HepG2 (cell line): ENCODE data around the gene NISCH. TPM values are rescaled to one million over a fixed set of nuclear protein-coding genes. Genes with fewer than 3 reads are reported as not detected.

Experiments
- ATAC-seq: fragments of 200-7000 bp; cut with Tn5 transposase; 3 replicates; pipeline ENCODE4 v1.9.1; 2020; ENCODE audit warnings: mild to moderate bottlenecking, moderate library complexity
- BruUV-seq: library from RNA; stranded (reverse); fragments of 400-500 nt; replicated peaks from 2 replicates; lab custom pipeline; 2021; lab: Mats Ljungman, UMichigan
- CTCF ChIA-PET: fragments of 300-600 bp; formaldehyde crosslinking; extraction: SDS; loops from one replicate; lab custom pipeline; 2021; ENCODE audit warnings: low total read pairs, inconsistent platforms, low intra/inter-chr PET ratio; lab: Yijun Ruan, JAX
- POLR2A ChIA-PET: fragments of 350-600 bp; sonication (Branson Sonifier 250); formaldehyde crosslinking; loops from one replicate; lab custom pipeline; 2020; ENCODE audit warnings: antibody characterized with exemption, inconsistent platforms; lab: Yijun Ruan, JAX
- DNase-seq: peaks from one replicate; pipeline ENCODE4 v3.0.0-alpha.2; 2015; ENCODE audit warnings: low spot score
- FAIRE-seq: peaks from 3 replicates; lab custom pipeline; 2011; peaks lifted over from hg19 to GRCh38; lab: Jason Lieb, UNC
- H2AFZ ChIP-seq: one replicate; pipeline ENCODE4 v1.6.1; 2011; ENCODE audit warnings: low read length, inconsistent platforms
- H3K27ac ChIP-seq: fragments of 300-600 bp; 3 replicates; pipeline ENCODE4 v1.8.0; 2011; ENCODE audit warnings: mixed run types, mild to moderate bottlenecking, mixed read lengths, low read length, inconsistent platforms; ENCODE audit not compliant: insufficient read depth; ENCODE audit errors: extremely low read length
- H3K27me3 ChIP-seq, 2 experiments: fragments of 200-600 bp in 1 of 2; 2 replicates in 1 of 2; 3 replicates in 1 of 2; pipeline versions ENCODE4 v1.6.0 to v1.8.0; 2011; ENCODE audit warnings: low read length in 2 of 2, mild to moderate bottlenecking in 2 of 2, moderate library complexity in 2 of 2, inconsistent platforms in 1 of 2; ENCODE audit not compliant: insufficient read depth in 2 of 2, control insufficient read depth in 1 of 2
- H3K36me3 ChIP-seq, 2 experiments: fragments of 200-600 bp in 1 of 2; replicated peaks in 1 of 2; 2 replicates in 1 of 2; 3 replicates in 1 of 2; pipeline versions ENCODE4 v1.5.1 to v1.8.0; 2011; ENCODE audit warnings: low read length in 2 of 2, inconsistent platforms in 1 of 2; ENCODE audit not compliant: insufficient read depth in 2 of 2, control insufficient read depth in 1 of 2
- H3K4me1 ChIP-seq: 2 replicates; pipeline ENCODE4 v1.5.1; 2012; ENCODE audit warnings: low read length, inconsistent platforms; ENCODE audit not compliant: insufficient read depth
- H3K4me2 ChIP-seq: 2 replicates; pipeline ENCODE4 v1.6.0; 2011; ENCODE audit warnings: low read depth, low read length, inconsistent platforms
- H3K4me3 ChIP-seq, 3 experiments: fragments of 200-600 bp in 1 of 3; sonication (generic), shearing (Covaris generic) in 1 of 3; replicated peaks in 1 of 3; 2 replicates each; pipeline ENCODE4 v1.5.1; 2011 to 2016; ENCODE audit warnings: low read length in 3 of 3, inconsistent platforms in 2 of 3, low read depth in 2 of 3, mild to moderate bottlenecking in 2 of 3, control low read depth in 1 of 3, mixed read lengths in 1 of 3; ENCODE audit not compliant: insufficient read depth in 1 of 3
- H3K79me2 ChIP-seq: one replicate; pipeline ENCODE4 v1.6.1; 2011; ENCODE audit warnings: low read length, inconsistent platforms; ENCODE audit not compliant: insufficient read depth
- H3K9ac ChIP-seq: 2 replicates; pipeline ENCODE4 v1.6.0; 2011; ENCODE audit warnings: mild to moderate bottlenecking, low read depth, low read length, inconsistent platforms; ENCODE audit not compliant: insufficient read depth
- H3K9me3 ChIP-seq: 2 replicates; pipeline ENCODE4 v1.5.1; 2012; ENCODE audit warnings: mild to moderate bottlenecking, low read length
- H4K20me1 ChIP-seq: 2 replicates; pipeline ENCODE4 v1.6.0; 2011; ENCODE audit warnings: inconsistent platforms, mild to moderate bottlenecking, low read length, moderate library complexity; ENCODE audit not compliant: insufficient read depth
- MNT ChIP-seq: fragments of 450-650 bp; IDR thresholded peaks from 2 replicates; pipeline ENCODE4 v1.6.1; 2016
- POLR2G ChIP-seq: fragments of 200-400 bp; formaldehyde crosslinking; IDR thresholded peaks from 2 replicates; pipeline ENCODE4 v1.6.1; 2018; ENCODE audit warnings: mild to moderate bottlenecking, low read depth, low read length, moderate library complexity
- WGBS: methylation state at CpG from one replicate; pipeline ENCODE4 v1.1.6; 2017; ENCODE audit warnings: low lambda C conversion rate; 5-methylcytosine and 5-hydroxymethylcytosine counted together
- in situ Hi-C: cut with HindIII; loops from 2 replicates; pipeline ENCODE4 v1.10.0; 2017; ENCODE audit warnings: low pct_unique_long_range_greater_than_20kb; ENCODE audit not compliant: extremely low pct_ligation_motif_present
- intact Hi-C: fragments of 100-400 bp; cut with micrococcal nuclease; formaldehyde crosslinking; loops from one replicate; pipeline ENCODE4 v1.10.0; 2022; ENCODE audit not compliant: unreplicated experiment
- polyA plus RNA-seq, 8 experiments: library from polyadenylated mRNA; depleted of rRNA in 3 of 8; stranded (reverse) in 7 of 8; unstranded in 1 of 8; fragments of >200 nt; fragmentation: Illumina TruSeq in 4 of 8; extraction: Trizol in 4 of 8; gene quantifications; 2 replicates each; pipeline versions ENCODE4 v1.2.1 to v1.2.3, GENCODE V29; 2011 to 2016; ENCODE audit warnings: low read depth in 4 of 8, missing spikeins in 1 of 8, mixed read lengths in 1 of 8; ENCODE audit not compliant: insufficient read depth in 1 of 8
- total RNA-seq, 5 experiments: library from RNA; depleted of rRNA; stranded (reverse); fragments of >200 nt; fragmentation: Illumina TruSeq; extraction: Trizol; gene quantifications; 2 replicates each; pipeline ENCODE4 v1.2.3, GENCODE V29; 2016; ENCODE audit warnings: low read depth in 1 of 5

The NISCH gene
- total and polyA plus RNA-seq, 2 of the 13 experiments (the other 11 are each of a cell fraction or from before 2014, with no cell fraction given): 27.0 to 47.6 TPM

GRCh38 chr3:52442409-52443267 is 12.8 kb upstream of the NISCH start:
- no TSS peak for BruUV-seq

More at GRCh38 chr3:52442409-52443267, 12.8 kb upstream of the NISCH start:
- 97% methylated on average over 13 of the region's 16 CpGs for WGBS
- H3K9me3 ChIP-seq: no peaks in the 10 kb centered on the region
- DNase-seq: no peak
- no peak for TF ChIP-seq POLR2G
- TF ChIP-seq MNT: 0 out of 2 replicates have a peak, but pooled peaks have one; percentile 4
- H3K9ac ChIP-seq: no peak overlapping the region
- H3K4me2 ChIP-seq: peak overlapping the region; percentile 85; the same call in 1 of the 2 replicates
- H3K27me3 ChIP-seq: no peaks in the 10 kb centered on the region
- no peak overlapping the region for H3K27ac ChIP-seq
- FAIRE-seq: no peak
- CTCF ChIA-PET: no interaction called here
- peaks cover 3 to 4% of the 10 kb centered on the region in 2 experiments; a peak in 2 of 5 replicates for H3K36me3 ChIP-seq
- no peak for ATAC-seq
- POLR2A ChIA-PET: interaction anchor here (1.0 kb wide), 1 partner anchor 11 kb away, joined by 3 read pairs; no protein-coding TSS in a partner anchor
- H4K20me1 ChIP-seq: no peaks in the 10 kb centered on the region
- H3K79me2 ChIP-seq: no peaks in the 10 kb centered on the region
- intact Hi-C loops: no loop called here
- in situ Hi-C loops: no loop called here
- H2AFZ ChIP-seq: no peak overlapping the region
- peak overlapping the region in 1 of 3 experiments; percentile 79; a peak in 1 of 6 replicates for H3K4me3 ChIP-seq
- H3K4me1 ChIP-seq: peaks cover 53% of the 10 kb centered on the region
